Ovary (tissue), 9 donors: ENCODE data around the gene CNKSR3. TPM values are rescaled to one million over a fixed set of nuclear protein-coding genes. Genes with fewer than 3 reads are reported as not detected.

Experiments used
- DNase-seq, 5 donors: peaks; one replicate each; pipeline ENCODE4 v3.0.0-alpha.2; 2019 to 2020
- H3K27ac ChIP-seq, 2 donors: fragments of 200-600 bp; one replicate each; pipeline versions ENCODE4 v1.5.1 to v1.8.0; 2019 to 2022
- H3K27me3 ChIP-seq: fragments of 200-600 bp; one replicate; pipeline ENCODE4 v1.8.0; 2022
- H3K36me3 ChIP-seq: fragments of 200-600 bp; sonication (generic); one replicate; pipeline ENCODE4 v1.5.1; 2019
- H3K4me1 ChIP-seq: one replicate; pipeline ENCODE4 v1.8.1; 2013; ENCODE audit warnings: mild to moderate bottlenecking, moderate library complexity; ENCODE audit not compliant: insufficient read depth
- H3K4me3 ChIP-seq: fragments of 200-600 bp; sonication (generic); one replicate; pipeline ENCODE4 v1.5.1; 2017
- H3K9me3 ChIP-seq, 2 donors: fragments of 200-600 bp in 1 of 2; sonication (generic) in 1 of 2; one replicate each; pipeline versions ENCODE4 v1.5.1 to v1.8.1; 2013 to 2019; ENCODE audit warnings: mild to moderate bottlenecking in 1 of 2, moderate library complexity in 1 of 2
- EP300 ChIP-seq: sonication (generic); formaldehyde crosslinking; IDR thresholded peaks from one replicate; pipeline ENCODE4 v1.6.1; 2017; ENCODE audit warnings: antibody characterized with exemption
- POLR2A ChIP-seq: fragments of 450-650 bp; IDR thresholded peaks from one replicate; pipeline ENCODE4 v1.6.1; 2017; ENCODE audit warnings: antibody characterized with exemption, mild to moderate bottlenecking, moderate library complexity
- WGBS, 3 donors: extraction: QIAGEN DNeasy Blood & Tissue Kit in 1 of 3; methylation state at CpG; one replicate each; pipeline versions ENCODE4 v1.1.5 to v1.1.7; 2013 to 2017; 5-methylcytosine and 5-hydroxymethylcytosine counted together
- intact Hi-C, 4 donors: fragments of 100-400 bp; cut with DNase I; formaldehyde crosslinking; loops; one replicate each; pipeline versions ENCODE4 v1.11.0 to v1.15.1; 2022 to 2023
- polyA plus RNA-seq, 2 donors: library from polyadenylated mRNA; stranded (reverse); fragments of 200-250 nt in 1 of 2; fragments of 350-450 nt in 1 of 2; fragmentation: Illumina TruSeq in 1 of 2; extraction: RNeasy Lipid Tissue Mini Kit (QIAGEN cat#74804) in 1 of 2; gene quantifications; one replicate each; pipeline ENCODE4 v1.2.3, GENCODE V29; 2013 to 2014
- total RNA-seq, 7 donors: library from RNA; depleted of rRNA in 2 of 7; stranded (reverse); fragments of >200 nt in 2 of 7; fragmentation: NEBNext Ultra II Directional in 3 of 7; extraction: Animal tissue kit (Norgen Biotek cat#: 25700) in 3 of 7; gene quantifications; one replicate each; pipeline versions ENCODE4 v1.1.0 to v1.2.4, GENCODE V29; 2016 to 2023
- TF ChIP-seq, protein P1 (sequence below), 3 donors: fragments of 450-650 bp in 2 of 3; fragments of 200-600 bp in 1 of 3; IDR thresholded peaks; one replicate each; pipeline versions ENCODE4 v1.5.1 to v1.8.0; 2016 to 2022; ENCODE audit warnings: antibody characterized with exemption in 3 of 3, mild to moderate bottlenecking in 1 of 3
- donor health status: DM: no; HTN: no; CAD: no; lungs with moderate emphysema.
- donor health status: DM: no; HTN: no; CAD: no.
- donor health status: Bipolar disorder and iron deficiency.
- donor health status: DM: yes; HTN: yes; CAD: no.
- donor health status: DM: no; HTN: no; CAD: no.
- donor health status: DM: yes; HTN: yes; CAD: no.

Gene CNKSR3
- total and polyA plus RNA-seq, 9 donors = 8.6 to 16.7 (median 13.4) TPM

DNA sequence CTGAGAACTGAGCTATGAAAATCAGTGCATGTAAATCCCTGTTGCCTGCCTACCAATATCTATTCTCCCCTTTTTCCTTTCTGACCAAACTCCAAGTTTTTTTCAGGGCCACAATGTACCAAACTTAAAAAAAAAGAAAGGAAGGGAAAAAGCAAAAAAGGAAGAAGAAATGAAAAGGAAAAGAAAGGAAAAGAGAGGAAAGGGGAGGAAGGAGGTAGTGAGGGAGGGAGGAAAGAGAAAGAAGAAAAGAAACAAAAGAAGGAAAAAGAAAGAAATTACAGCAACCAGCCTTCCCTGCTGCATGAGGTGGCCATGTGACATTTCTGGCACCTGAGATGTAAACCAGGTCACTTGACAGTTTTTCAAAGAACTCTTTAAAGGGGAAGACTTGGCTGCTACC is 4.4 kb downstream of the CNKSR3 start:
- Histone ChIP-seq H3K9me3 (no peaks in the 10 kb centered on the region), H3K4me1 (peaks cover 10% of the 10 kb centered on the region), H3K4me3 (no peak overlapping the region), H3K27me3 (no peaks in the 10 kb centered on the region), H3K36me3 (no peaks in the 10 kb centered on the region), H3K27ac (no peak overlapping the region)
- TF ChIP-seq, protein P1, sequence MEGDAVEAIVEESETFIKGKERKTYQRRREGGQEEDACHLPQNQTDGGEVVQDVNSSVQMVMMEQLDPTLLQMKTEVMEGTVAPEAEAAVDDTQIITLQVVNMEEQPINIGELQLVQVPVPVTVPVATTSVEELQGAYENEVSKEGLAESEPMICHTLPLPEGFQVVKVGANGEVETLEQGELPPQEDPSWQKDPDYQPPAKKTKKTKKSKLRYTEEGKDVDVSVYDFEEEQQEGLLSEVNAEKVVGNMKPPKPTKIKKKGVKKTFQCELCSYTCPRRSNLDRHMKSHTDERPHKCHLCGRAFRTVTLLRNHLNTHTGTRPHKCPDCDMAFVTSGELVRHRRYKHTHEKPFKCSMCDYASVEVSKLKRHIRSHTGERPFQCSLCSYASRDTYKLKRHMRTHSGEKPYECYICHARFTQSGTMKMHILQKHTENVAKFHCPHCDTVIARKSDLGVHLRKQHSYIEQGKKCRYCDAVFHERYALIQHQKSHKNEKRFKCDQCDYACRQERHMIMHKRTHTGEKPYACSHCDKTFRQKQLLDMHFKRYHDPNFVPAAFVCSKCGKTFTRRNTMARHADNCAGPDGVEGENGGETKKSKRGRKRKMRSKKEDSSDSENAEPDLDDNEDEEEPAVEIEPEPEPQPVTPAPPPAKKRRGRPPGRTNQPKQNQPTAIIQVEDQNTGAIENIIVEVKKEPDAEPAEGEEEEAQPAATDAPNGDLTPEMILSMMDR (IDR thresholded peaks at IDR 0.05) = no peak
- TF ChIP-seq EP300 (no peak), POLR2A (no peak)
- intact Hi-C loops = no loop called here
- DNase-seq = no peak

DNA sequence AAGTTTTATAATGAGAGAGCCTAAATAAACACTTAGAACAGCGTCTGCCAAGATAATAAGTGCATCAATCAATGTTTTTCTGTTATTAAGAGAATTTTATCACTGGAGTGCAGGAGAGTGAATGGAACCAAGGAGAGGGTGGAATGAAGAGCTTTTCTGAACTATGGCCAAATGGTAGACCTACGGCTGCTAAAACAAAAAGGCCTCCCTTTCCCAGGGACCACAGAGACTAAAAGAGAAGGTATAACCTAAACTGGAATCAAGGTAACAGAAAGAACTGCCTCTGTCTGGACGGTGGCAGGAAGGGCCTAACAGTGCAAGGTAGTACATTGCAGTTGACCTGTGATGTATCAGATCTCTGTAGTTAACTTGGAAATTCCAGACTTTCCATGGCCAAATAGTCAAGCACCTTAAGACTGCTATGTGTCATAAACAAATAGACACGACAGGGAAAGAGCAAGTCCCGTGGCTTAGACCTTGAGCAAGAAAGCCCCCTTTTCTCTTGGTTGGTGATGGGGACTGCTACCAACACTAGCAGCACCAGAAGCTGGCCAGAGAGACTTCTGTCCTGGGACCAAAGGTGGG is 5.5 kb downstream of the CNKSR3 start:
- intact Hi-C loops = no loop called here
- TF ChIP-seq POLR2A (no peak), EP300 (no peak)
- TF ChIP-seq, protein P1 (IDR thresholded peaks at IDR 0.05) = no peak
- Histone ChIP-seq H3K4me1 (peaks cover 10% of the 10 kb centered on the region), H3K27ac (no peak overlapping the region), H3K4me3 (no peak overlapping the region), H3K27me3 (no peaks in the 10 kb centered on the region), H3K36me3 (no peaks in the 10 kb centered on the region), H3K9me3 (no peaks in the 10 kb centered on the region)
- 88 to 93% (median 90%) methylated on average over 5 of the region's 5 CpGs for WGBS, 3 donors
- no peak for DNase-seq

DNA sequence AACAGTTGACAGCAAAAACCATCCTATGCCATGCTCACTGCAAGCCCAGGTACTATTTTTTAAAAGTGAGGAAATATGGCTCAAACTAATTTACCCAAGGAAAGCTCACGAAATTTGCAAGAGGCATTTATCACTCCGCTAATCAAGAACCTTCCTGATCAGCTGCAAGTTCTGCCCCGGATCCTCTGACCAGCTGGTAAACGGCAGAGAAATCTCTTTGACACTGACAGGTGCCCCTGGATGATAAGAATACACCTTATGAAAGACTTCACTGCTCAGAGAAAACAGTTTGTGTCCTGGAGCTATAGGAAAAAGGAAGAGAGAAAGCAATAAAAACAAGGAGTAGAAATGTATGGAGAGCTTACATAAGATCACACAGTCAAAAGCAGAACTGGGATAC is 6.4 kb downstream of the CNKSR3 start:
- intact Hi-C loops = no loop called here
- DNase-seq = no peak
- H3K4me1 ChIP-seq = peaks cover 10% of the 10 kb centered on the region
- H3K36me3 ChIP-seq = no peaks in the 10 kb centered on the region
- H3K27ac ChIP-seq = no peak overlapping the region
- H3K27me3 ChIP-seq = no peaks in the 10 kb centered on the region
- 70 to 78% (median 74%) methylated on average over 4 of the region's 4 CpGs for WGBS, 3 donors
- no peaks in the 10 kb centered on the region for H3K9me3 ChIP-seq
- no peak overlapping the region for H3K4me3 ChIP-seq
- TF ChIP-seq, protein P1 (IDR thresholded peaks at IDR 0.05) = no peak
- no peak for TF ChIP-seq EP300

DNA sequence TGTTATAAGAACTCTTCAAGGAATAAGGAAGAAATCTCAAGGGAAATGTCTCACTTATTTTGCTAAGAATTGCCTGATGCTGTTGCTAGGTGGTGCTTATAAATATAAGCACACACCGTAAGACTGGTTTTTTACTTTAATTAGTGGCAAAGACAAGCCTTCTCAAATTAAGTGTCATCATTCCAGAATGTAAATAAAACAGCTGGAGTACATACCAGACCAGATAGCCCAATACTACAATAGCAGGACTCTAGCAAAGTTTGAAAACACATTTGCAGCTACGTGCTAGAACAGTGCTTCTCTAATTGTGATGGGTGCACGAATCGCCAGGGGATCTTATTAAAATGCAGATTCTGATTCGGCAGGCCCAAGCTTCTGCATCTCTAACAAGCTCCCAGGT is 6.8 kb downstream of the CNKSR3 start:
- no peak overlapping the region for H3K27ac ChIP-seq
- 23 to 41% (median 26%) methylated on average over 5 of the region's 5 CpGs for WGBS, 3 donors

More for the DNA sequence above, 6.8 kb downstream of the CNKSR3 start:
- H3K36me3 ChIP-seq = no peaks in the 10 kb centered on the region
- TF ChIP-seq, protein P1 (IDR thresholded peaks at IDR 0.05) = no peak
- TF ChIP-seq POLR2A = no peak
- intact Hi-C loops = no loop called here
- peaks cover 8% of the 10 kb centered on the region for H3K4me1 ChIP-seq
- H3K9me3 ChIP-seq = no peaks in the 10 kb centered on the region
- H3K4me3 ChIP-seq = no peak overlapping the region
- no peak for DNase-seq
- no peaks in the 10 kb centered on the region for H3K27me3 ChIP-seq
